HepG2 (cell line): Measurements from ENCODE around the gene CSNK1D. TPM values are rescaled to one million over a fixed set of nuclear protein-coding genes. Genes with fewer than 3 reads are reported as not detected.

ENCODE experiments used
- BORCS8-MEF2B ChIP-seq: sonication (generic); formaldehyde crosslinking; IDR thresholded peaks from 2 replicates; pipeline ENCODE4 v1.8.0; 2022; ENCODE audit warnings: mild to moderate bottlenecking, missing genetic modification reagents
- CBX1 ChIP-seq: IDR thresholded peaks from one replicate; pipeline ENCODE4 v1.6.1; 2016; ENCODE audit warnings: antibody characterized with exemption, low read depth
- HDAC2 ChIP-seq: sonication (generic); formaldehyde crosslinking; IDR thresholded peaks from 2 replicates; pipeline ENCODE4 v1.4.0; 2020; ENCODE audit warnings: missing genetic modification reagents
- HINFP ChIP-seq: sonication (generic); formaldehyde crosslinking; IDR thresholded peaks from 2 replicates; pipeline ENCODE4 v1.4.0; 2020; ENCODE audit warnings: low read depth, mild to moderate bottlenecking, missing genetic modification reagents
- MIER2 ChIP-seq: IDR thresholded peaks from 2 replicates; pipeline ENCODE4 v1.6.1; 2016; ENCODE audit warnings: missing biosample characterization, missing genetic modification reagents
- NONO ChIP-seq, 2 experiments: fragments of 450-650 bp in 1 of 2; sonication (generic) in 1 of 2; formaldehyde crosslinking in 1 of 2; IDR thresholded peaks in 1 of 2; conservative IDR thresholded peaks in 1 of 2; 2 replicates each; pipeline versions ENCODE4 v1.6.1 to v1.8.0; 2017 to 2022; ENCODE audit warnings: mild to moderate bottlenecking in 1 of 2, missing genetic modification reagents in 1 of 2, moderate library complexity in 1 of 2
- NR0B2 ChIP-seq: sonication (generic); formaldehyde crosslinking; IDR thresholded peaks from 2 replicates; pipeline ENCODE4 v1.4.0; 2020; ENCODE audit warnings: mild to moderate bottlenecking, missing genetic modification reagents
- PHF21A ChIP-seq: sonication (generic); formaldehyde crosslinking; IDR thresholded peaks from 2 replicates; pipeline ENCODE4 v1.5.0; 2020; ENCODE audit warnings: mild to moderate bottlenecking, missing genetic modification reagents
- PREB ChIP-seq: sonication (generic); formaldehyde crosslinking; IDR thresholded peaks from 2 replicates; pipeline ENCODE4 v1.4.0; 2020; ENCODE audit warnings: missing genetic modification reagents
- PRMT3 ChIP-seq: sonication (generic); formaldehyde crosslinking; IDR thresholded peaks from 2 replicates; pipeline ENCODE4 v1.8.1; 2022; ENCODE audit warnings: low read depth, mild to moderate bottlenecking, moderate library complexity, missing genetic modification reagents, borderline replicate concordance
- RFXAP ChIP-seq: sonication (generic); formaldehyde crosslinking; IDR thresholded peaks from 2 replicates; pipeline ENCODE4 v1.4.0; 2020; ENCODE audit warnings: missing genetic modification reagents, borderline replicate concordance
- SIX4 ChIP-seq: sonication (generic); formaldehyde crosslinking; IDR thresholded peaks from 2 replicates; pipeline ENCODE4 v1.4.0; 2020; ENCODE audit warnings: missing genetic modification reagents
- SOX13 ChIP-seq, 3 experiments: fragments of 450-650 bp in 1 of 3; sonication (generic) in 1 of 3; formaldehyde crosslinking in 1 of 3; IDR thresholded peaks in 2 of 3; conservative IDR thresholded peaks in 1 of 3; 2 replicates each; pipeline versions ENCODE4 v1.5.0 to v1.6.1; 2016 to 2020; ENCODE audit warnings: antibody characterized with exemption in 1 of 3, mild to moderate bottlenecking in 1 of 3, missing compliant biosample characterization in 1 of 3, missing genetic modification reagents in 1 of 3, moderate library complexity in 1 of 3
- TAF1 ChIP-seq: sonication (generic); formaldehyde crosslinking; IDR thresholded peaks from 2 replicates; pipeline ENCODE4 v1.4.0; 2020; ENCODE audit warnings: missing genetic modification reagents
- TRIM24 ChIP-seq: sonication (generic); formaldehyde crosslinking; IDR thresholded peaks from 2 replicates; pipeline ENCODE4 v1.8.0; 2022; ENCODE audit warnings: mild to moderate bottlenecking, missing genetic modification reagents
- TSC22D2 ChIP-seq: sonication (generic); formaldehyde crosslinking; IDR thresholded peaks from 2 replicates; pipeline ENCODE4 v1.5.1; 2020; ENCODE audit warnings: missing genetic modification reagents, mild to moderate bottlenecking, borderline replicate concordance
- ZC3H13 ChIP-seq: sonication (generic); formaldehyde crosslinking; IDR thresholded peaks from 2 replicates; pipeline ENCODE4 v1.8.1; 2023; ENCODE audit warnings: mild to moderate bottlenecking, missing genetic modification reagents, moderate library complexity
- ZFP36L1 ChIP-seq: sonication (generic); formaldehyde crosslinking; IDR thresholded peaks from 2 replicates; pipeline ENCODE4 v1.8.0; 2022; ENCODE audit warnings: mild to moderate bottlenecking, missing genetic modification reagents, moderate library complexity
- ZNF205 ChIP-seq: IDR thresholded peaks from 2 replicates; pipeline ENCODE4 v1.6.1; 2018; ENCODE audit warnings: missing biosample characterization, missing genetic modification reagents
- ZNF282 ChIP-seq: fragments of 450-650 bp; IDR thresholded peaks from 2 replicates; pipeline ENCODE4 v1.6.1; 2018; ENCODE audit not compliant: partially characterized antibody
- ZNF30 ChIP-seq: sonication (generic); formaldehyde crosslinking; IDR thresholded peaks from 2 replicates; pipeline ENCODE4 v1.5.0; 2020; ENCODE audit warnings: mild to moderate bottlenecking, missing genetic modification reagents
- ZNF33A ChIP-seq: sonication (generic); formaldehyde crosslinking; IDR thresholded peaks from 2 replicates; pipeline ENCODE4 v1.5.1; 2020; ENCODE audit warnings: missing genetic modification reagents, mild to moderate bottlenecking, moderate library complexity, borderline replicate concordance
- ZNF746 ChIP-seq: sonication (generic); formaldehyde crosslinking; IDR thresholded peaks from 2 replicates; pipeline ENCODE4 v1.8.0; 2022; ENCODE audit warnings: mild to moderate bottlenecking, missing genetic modification reagents
- ZNF777 ChIP-seq: sonication (generic); formaldehyde crosslinking; IDR thresholded peaks from 2 replicates; pipeline ENCODE4 v1.4.0; 2020; ENCODE audit warnings: missing genetic modification reagents
- ZUFSP ChIP-seq: sonication (generic); formaldehyde crosslinking; IDR thresholded peaks from 2 replicates; pipeline ENCODE4 v1.9.0; 2021; ENCODE audit warnings: missing genetic modification reagents, mild to moderate bottlenecking, borderline replicate concordance
- polyA plus RNA-seq, 8 experiments: library from polyadenylated mRNA; depleted of rRNA in 3 of 8; stranded (reverse) in 7 of 8; unstranded in 1 of 8; fragments of >200 nt; fragmentation: Illumina TruSeq in 4 of 8; extraction: Trizol in 4 of 8; gene quantifications; 2 replicates each; pipeline versions ENCODE4 v1.2.1 to v1.2.3, GENCODE V29; 2011 to 2016; ENCODE audit warnings: low read depth in 4 of 8, missing spikeins in 1 of 8, mixed read lengths in 1 of 8; ENCODE audit not compliant: insufficient read depth in 1 of 8
- total RNA-seq, 5 experiments: library from RNA; depleted of rRNA; stranded (reverse); fragments of >200 nt; fragmentation: Illumina TruSeq; extraction: Trizol; gene quantifications; 2 replicates each; pipeline ENCODE4 v1.2.3, GENCODE V29; 2016; ENCODE audit warnings: low read depth in 1 of 5

The CSNK1D gene
- total and polyA plus RNA-seq, 2 of the 13 experiments (the other 11 are each of a cell fraction or from before 2014, with no cell fraction given), result 31.5 to 128 TPM

DNA sequence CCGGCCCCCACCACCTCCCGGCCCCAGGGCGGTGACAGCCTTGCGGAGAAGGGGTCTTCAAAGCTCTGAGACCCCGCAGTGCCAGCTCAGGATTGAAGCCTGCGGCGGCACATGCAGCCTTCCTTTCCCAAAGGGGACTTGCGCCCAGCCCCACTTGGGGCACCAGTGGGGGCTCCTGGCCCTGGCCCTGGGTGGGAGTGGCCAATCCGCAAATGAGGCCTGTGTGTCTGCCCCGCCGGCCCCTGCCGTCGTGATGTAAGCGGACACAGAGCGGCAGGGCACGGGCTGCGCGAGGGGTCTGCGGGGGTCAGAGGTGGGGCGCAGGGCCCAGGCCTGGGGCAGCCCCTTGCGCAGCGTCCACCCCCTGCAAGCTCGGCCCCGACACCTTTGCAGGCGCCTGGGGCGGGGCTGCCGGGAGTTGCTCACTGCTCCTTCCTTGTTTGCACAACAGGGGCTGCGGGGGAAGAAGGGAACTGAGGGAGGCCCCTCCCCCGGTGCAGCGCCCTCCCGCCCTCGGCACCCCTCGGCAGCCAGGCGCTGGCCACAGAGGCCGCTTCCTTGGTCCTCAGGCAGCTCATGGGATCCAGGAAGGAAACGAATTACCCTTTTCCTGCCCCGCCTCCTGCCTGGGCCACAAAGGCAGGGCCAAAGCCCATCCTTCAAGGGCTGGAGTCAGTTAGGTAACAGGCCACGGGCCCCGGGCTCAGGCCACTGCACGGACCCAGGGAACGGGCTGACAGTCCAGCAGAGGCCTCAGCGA is 41.8 kb downstream of the CSNK1D start (continued):
- TF ChIP-seq BORCS8-MEF2B (peak; percentile 44; the same call in 1 of the 2 replicates), SIX4 (CRISPR knock-in tag) (peak; percentile 42), ZUFSP (no peak), ZNF746 (peak; percentile 97), ZNF30 (CRISPR knock-in tag) (no peak; the same call in 1 of the 2 replicates), ZNF777 (CRISPR knock-in tag) (peak; percentile 73), CBX1 (no peak), PHF21A (CRISPR knock-in tag) (peak; percentile 98), NR0B2 (CRISPR knock-in tag) (no peak; the same call in 1 of the 2 replicates), HINFP (CRISPR knock-in tag) (no peak), RFXAP (peak; percentile 77), ZFP36L1 (CRISPR knock-in tag) (no peak), MIER2 (no peak), TSC22D2 (CRISPR knock-in tag) (peak; percentile 73; the same call in 1 of the 2 replicates), TAF1 (CRISPR knock-in tag) (no peak), ZNF282 (no peak), ZNF205 (CRISPR knock-in tag) (peak; percentile 73; the same call in 1 of the 2 replicates), PREB (0 out of 2 replicates have a peak, but pooled peaks have one; percentile 37), TRIM24 (no peak), ZC3H13 (CRISPR knock-in tag) (peak; percentile 83; the same call in 1 of the 2 replicates), ZNF33A (CRISPR knock-in tag) (no peak), NONO (IDR thresholded peaks at IDR 0.05) (no peak), NONO (CRISPR knock-in tag; conservative IDR thresholded peaks at IDR 0.05) (peak; percentile 94), PRMT3 (CRISPR knock-in tag) (no peak), SOX13 (IDR thresholded peaks at IDR 0.05) (no peak), SOX13 (CRISPR knock-in tag; conservative IDR thresholded peaks at IDR 0.05 in 1 of 2, IDR thresholded peaks at IDR 0.05 in 1 of 2) (peak in 1 of 2 experiments; percentile 86; a peak in 2 of 4 replicates), HDAC2 (CRISPR knock-in tag) (peak; percentile 94)
